Upper lobe of right lung (tissue), 1 donor: ENCODE data around the gene FOXK1. TPM values are rescaled to one million over a fixed set of nuclear protein-coding genes. Genes with fewer than 3 reads are reported as not detected.
"Not testable (repeated sequence)": the region's sequence is repeated elsewhere in the genome, so short reads cannot be mapped to it uniquely, and the experiment has no call there.

Experiments used
- ATAC-seq: fragments of 200-7000 bp; cut with Tn5 transposase; one replicate; pipeline ENCODE4 v1.9.1; 2020; ENCODE audit warnings: mild to moderate bottlenecking, moderate library complexity
- DNase-seq: peaks from one replicate; pipeline ENCODE4 v3.0.0-alpha.2; 2020
- H3K27ac ChIP-seq: fragments of 200-600 bp; one replicate; pipeline ENCODE4 v1.8.0; 2022
- H3K27me3 ChIP-seq: fragments of 200-600 bp; one replicate; pipeline ENCODE4 v1.8.0; 2022; ENCODE audit warnings: mild to moderate bottlenecking
- H3K36me3 ChIP-seq: fragments of 200-600 bp; one replicate; pipeline ENCODE4 v1.8.0; 2022
- H3K4me1 ChIP-seq: fragments of 200-600 bp; one replicate; pipeline ENCODE4 v1.8.0; 2022
- H3K4me3 ChIP-seq: fragments of 200-600 bp; one replicate; pipeline ENCODE4 v1.8.0; 2022; ENCODE audit warnings: mild to moderate bottlenecking
- H3K9me3 ChIP-seq: fragments of 200-600 bp; one replicate; pipeline ENCODE4 v1.8.0; 2022
- intact Hi-C: fragments of 100-400 bp; cut with DNase I; formaldehyde crosslinking; loops from one replicate; pipeline ENCODE4 v1.11.0; 2022
- total RNA-seq: library from RNA; stranded (reverse); fragmentation: NEBNext Ultra II Directional; extraction: Animal tissue kit (Norgen Biotek cat#: 25700); gene quantifications from one replicate; pipeline ENCODE4 v1.2.1, GENCODE V29; 2021
- TF ChIP-seq, protein P1 (sequence below): fragments of 200-600 bp; IDR thresholded peaks from one replicate; pipeline ENCODE4 v1.8.0; 2022; ENCODE audit warnings: antibody characterized with exemption
- donor health status: DM: no; HTN: yes; CAD: no; lungs with severe emphysema.

The FOXK1 gene
- total RNA-seq, 1 donor from 2014 or later: 33.3 TPM

DNA sequence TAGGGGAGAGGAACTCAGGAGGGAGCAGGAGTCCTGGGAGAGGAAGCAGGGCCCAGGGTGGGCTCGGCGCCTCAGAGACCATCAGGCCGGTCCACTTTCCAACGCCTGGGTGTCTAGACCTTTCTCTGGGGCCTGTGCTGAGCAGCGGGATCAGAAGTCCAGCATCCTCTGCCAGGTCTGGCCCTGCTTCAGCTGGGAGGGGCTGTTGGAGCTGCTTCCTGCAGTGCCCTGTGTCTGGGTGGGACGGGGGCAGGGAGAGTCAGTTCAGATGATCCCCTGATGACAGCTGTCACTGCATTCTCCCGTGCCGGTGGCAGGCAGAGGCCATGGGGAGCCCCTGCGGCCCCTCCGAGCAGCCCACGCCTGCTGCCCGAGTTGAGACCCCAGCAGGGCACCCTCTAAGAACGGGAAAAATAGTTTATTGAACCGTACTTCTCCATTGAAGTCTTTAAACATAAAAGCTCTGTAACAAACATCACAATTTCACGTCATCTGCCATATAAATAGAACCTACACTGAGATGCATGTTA lies 116.7 kb downstream of the FOXK1 start:
- ATAC-seq (no peak), DNase-seq (no peak)
- no peak overlapping the region for H3K4me3 ChIP-seq
- no peaks in the 10 kb centered on the region for H3K4me1 ChIP-seq
- no peak overlapping the region for H3K27ac ChIP-seq
- no peaks in the 10 kb centered on the region for H3K27me3 ChIP-seq
- intact Hi-C loops: loop anchor here (5.0 kb wide), 1 partner anchor 284 kb away; no protein-coding TSS in a partner anchor
- TF ChIP-seq, protein P1, sequence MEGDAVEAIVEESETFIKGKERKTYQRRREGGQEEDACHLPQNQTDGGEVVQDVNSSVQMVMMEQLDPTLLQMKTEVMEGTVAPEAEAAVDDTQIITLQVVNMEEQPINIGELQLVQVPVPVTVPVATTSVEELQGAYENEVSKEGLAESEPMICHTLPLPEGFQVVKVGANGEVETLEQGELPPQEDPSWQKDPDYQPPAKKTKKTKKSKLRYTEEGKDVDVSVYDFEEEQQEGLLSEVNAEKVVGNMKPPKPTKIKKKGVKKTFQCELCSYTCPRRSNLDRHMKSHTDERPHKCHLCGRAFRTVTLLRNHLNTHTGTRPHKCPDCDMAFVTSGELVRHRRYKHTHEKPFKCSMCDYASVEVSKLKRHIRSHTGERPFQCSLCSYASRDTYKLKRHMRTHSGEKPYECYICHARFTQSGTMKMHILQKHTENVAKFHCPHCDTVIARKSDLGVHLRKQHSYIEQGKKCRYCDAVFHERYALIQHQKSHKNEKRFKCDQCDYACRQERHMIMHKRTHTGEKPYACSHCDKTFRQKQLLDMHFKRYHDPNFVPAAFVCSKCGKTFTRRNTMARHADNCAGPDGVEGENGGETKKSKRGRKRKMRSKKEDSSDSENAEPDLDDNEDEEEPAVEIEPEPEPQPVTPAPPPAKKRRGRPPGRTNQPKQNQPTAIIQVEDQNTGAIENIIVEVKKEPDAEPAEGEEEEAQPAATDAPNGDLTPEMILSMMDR: no peak
- H3K9me3 ChIP-seq: no peaks in the 10 kb centered on the region
- H3K36me3 ChIP-seq: no peaks in the 10 kb centered on the region

DNA sequence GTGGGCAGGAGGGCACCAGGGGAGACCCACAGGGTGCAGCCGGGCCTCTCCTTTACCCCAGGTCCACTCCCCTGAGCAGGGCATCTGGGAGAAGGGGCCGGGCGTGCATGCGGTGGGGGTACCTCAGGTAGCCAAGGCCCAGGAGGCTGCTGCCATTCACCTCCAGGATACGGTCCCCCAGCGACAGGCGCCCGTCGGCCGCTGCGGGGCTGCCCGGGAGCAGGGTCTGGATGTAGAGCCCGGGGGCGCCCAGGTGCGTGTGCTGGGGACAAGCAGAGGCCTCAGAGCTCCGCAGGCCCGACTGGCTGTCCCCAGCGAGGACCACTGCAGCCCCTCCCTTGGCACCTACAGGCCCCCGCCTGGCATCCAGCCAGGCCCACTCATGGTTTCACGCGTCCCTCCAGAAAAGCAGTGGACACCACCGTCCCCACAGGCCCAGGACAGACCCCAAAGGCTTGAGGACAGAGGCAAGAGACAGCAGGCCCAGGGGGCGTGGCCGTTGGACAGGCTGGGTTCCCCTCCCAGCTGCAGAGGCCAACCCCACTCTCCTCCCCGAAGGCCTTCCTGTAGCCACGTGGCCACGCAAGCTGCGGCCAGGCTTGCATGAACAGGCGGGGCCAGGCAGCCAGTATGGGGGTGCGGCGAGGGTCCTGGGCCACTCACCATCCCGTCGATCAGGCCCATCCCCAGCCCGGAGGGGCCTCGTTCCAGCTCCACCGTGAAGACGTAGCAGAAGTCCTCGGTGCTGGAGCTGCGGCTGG lies 117.6 kb downstream of the FOXK1 start:
- H3K27ac ChIP-seq: no peak overlapping the region
- H3K9me3 ChIP-seq: no peaks in the 10 kb centered on the region
- no peaks in the 10 kb centered on the region for H3K4me1 ChIP-seq
- ATAC-seq (no peak), DNase-seq (no peak)
- intact Hi-C loops: loop anchor here (5.0 kb wide), 1 partner anchor 283 kb away; no protein-coding TSS in a partner anchor
- TF ChIP-seq, protein P1: no peak
- H3K27me3 ChIP-seq: no peaks in the 10 kb centered on the region
- H3K36me3 ChIP-seq: no peaks in the 10 kb centered on the region
- no peak overlapping the region for H3K4me3 ChIP-seq

DNA sequence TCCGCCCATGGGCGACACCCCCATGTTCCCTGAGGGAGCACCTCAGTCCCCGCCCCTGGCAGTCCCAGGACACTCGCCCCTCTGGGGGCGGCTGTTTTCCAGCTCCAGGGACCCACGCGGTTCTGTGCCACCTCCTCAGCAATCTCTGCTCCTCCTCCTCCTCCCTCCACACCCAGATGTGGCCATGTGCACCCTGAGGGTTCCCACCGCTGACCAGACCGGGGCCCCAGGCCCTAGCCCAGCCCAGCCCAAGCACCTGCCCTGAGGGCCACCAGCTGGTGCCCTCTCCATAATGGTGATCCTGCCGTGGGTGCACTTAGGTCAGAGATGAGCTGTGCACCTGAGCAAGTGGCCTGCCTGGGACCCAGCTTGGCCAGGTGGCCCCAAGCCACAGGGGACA lies 118.4 kb downstream of the FOXK1 start:
- Histone ChIP-seq H3K4me1 (no peaks in the 10 kb centered on the region), H3K27ac (no peak overlapping the region), H3K4me3 (no peak overlapping the region), H3K9me3 (no peaks in the 10 kb centered on the region), H3K27me3 (no peaks in the 10 kb centered on the region), H3K36me3 (no peaks in the 10 kb centered on the region)
- no peak for DNase-seq
- no peak for ATAC-seq
- intact Hi-C loops: no loop called here
- TF ChIP-seq, protein P1: no peak

DNA sequence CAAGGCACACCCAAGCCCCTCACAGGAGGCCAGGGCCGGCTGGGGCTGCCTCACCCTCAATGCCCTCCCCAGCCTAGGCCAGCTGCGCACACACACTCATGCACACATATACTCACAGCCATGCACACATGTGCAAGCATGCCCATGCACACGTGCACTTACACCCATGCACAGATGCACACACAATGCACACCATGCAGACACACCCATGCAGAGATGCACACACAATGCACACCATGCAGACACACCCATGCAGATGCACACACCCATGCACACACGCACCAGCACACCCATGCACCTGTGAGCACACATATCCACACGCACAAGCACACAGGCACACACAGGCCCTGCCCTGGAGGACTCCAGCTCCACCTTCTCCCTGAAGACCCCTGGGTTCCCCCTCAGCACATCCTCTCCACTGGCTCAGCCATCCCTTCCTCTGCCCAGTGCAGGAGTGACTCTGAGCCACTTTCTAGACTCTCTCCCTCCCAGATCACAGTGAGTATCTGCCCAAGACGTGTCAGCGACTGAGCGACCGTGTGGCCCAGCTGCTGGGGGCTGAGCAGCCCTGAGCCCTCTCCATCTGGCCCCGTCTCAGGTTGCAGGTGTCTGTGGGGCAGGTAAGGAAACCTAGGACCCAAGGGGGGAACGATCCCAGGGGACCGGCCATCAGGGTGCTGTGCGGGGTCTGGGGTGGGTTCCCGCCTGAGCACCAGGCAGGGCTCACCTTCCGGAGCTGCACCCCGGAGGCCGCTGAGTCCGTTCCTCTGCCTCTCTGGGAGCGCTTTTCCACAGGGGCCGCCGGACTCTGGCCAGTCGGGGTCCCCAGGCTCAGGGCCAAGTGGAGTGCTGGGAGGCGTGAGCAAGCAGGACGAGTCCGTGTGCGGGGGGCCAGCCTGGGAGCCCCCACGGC lies 119.1 kb downstream of the FOXK1 start:
- Histone ChIP-seq H3K4me1 (no peaks in the 10 kb centered on the region), H3K36me3 (no peaks in the 10 kb centered on the region), H3K4me3 (no peak overlapping the region), H3K27ac (no peak overlapping the region), H3K27me3 (no peaks in the 10 kb centered on the region), H3K9me3 (no peaks in the 10 kb centered on the region)
- intact Hi-C loops: no loop called here
- no peak for DNase-seq
- no peak for ATAC-seq
- TF ChIP-seq, protein P1: no peak

DNA sequence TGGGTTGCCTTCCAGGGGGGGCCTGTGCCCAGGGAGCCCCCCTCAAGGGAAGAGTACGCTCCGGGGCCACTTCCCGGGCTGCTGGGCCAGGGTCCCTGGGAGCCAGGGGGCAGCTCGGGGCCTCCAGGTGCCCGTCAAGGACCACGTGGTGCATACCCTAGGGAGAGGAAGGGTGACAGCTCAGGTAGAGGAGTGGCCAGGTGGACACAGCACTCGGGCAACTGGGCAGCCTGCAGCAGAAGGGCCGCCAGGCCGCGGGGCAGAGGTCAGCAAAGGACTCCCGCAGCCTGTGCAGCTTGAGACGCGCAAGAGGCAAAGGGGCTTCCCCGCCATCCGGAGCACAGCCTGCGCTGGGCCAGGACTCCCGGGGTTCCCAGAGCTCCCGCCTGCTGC lies 119.7 kb downstream of the FOXK1 start:
- Histone ChIP-seq H3K27me3 (no peaks in the 10 kb centered on the region), H3K9me3 (no peaks in the 10 kb centered on the region), H3K36me3 (no peaks in the 10 kb centered on the region), H3K4me1 (no peaks in the 10 kb centered on the region), H3K4me3 (no peak overlapping the region), H3K27ac (no peak overlapping the region)
- intact Hi-C loops: no loop called here
- ATAC-seq (no peak), DNase-seq (no peak)
- TF ChIP-seq, protein P1: no peak

DNA sequence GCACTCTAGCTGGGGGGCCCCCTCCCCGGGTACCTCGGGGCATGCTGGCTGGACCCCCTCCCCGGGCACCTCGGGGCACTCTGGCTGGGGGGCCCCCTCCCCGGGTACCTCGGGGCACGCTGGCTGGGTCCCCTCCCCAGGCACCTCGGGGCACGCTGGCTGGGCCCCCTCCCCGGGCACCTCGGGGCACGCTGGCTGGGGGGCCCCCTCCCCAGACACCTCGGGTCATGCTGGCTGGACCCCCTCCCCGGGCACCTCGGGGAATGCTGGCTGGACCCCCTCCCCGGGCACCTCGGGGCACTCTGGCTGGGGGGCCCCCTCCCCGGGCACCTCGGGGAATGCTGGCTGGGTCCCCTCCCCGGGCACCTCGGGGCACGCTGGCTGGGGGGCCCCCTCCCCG lies 120.5 kb downstream of the FOXK1 start:
- H3K27ac ChIP-seq, intact Hi-C loops, H3K36me3 ChIP-seq, H3K9me3 ChIP-seq, H3K27me3 ChIP-seq, DNase-seq, H3K4me3 ChIP-seq, H3K4me1 ChIP-seq, ATAC-seq: not testable (repeated sequence)
